WTC11 (cell line): ENCODE measurements around the gene IL4R. TPM values are rescaled to one million over a fixed set of nuclear protein-coding genes. Genes with fewer than 3 reads are reported as not detected.

ENCODE experiments used
- ATAC-seq: fragments of 200-7000 bp; cut with Tn5 transposase; 2 replicates; pipeline ENCODE4 v1.10.0; 2021; ENCODE audit warnings: mild to moderate bottlenecking, moderate library complexity
- CTCF ChIA-PET: fragments of 300-600 bp; sonication (Branson Sonifier 250); formaldehyde crosslinking; loops from one replicate; lab custom pipeline; 2021; ENCODE audit warnings: antibody characterized with exemption; lab: Charles Lee
- POLR2A ChIA-PET: fragments of 350-600 bp; sonication (Branson Sonifier 250); formaldehyde crosslinking; loops from one replicate; lab custom pipeline; 2021; ENCODE audit warnings: antibody characterized with exemption; lab: Charles Lee
- DNase-seq: peaks from one replicate; pipeline ENCODE4 v3.0.0; 2021; ENCODE audit warnings: low spot score
- H3K27ac Mint-ChIP-seq: 2 replicates; pipeline ENCODE4 v1.8.0; 2021; ENCODE audit warnings: mixed read lengths
- H3K27me3 Mint-ChIP-seq: 2 replicates; pipeline ENCODE4 v1.8.0; 2021; ENCODE audit warnings: low read depth, mild to moderate bottlenecking, moderate library complexity, mixed read lengths
- H3K36me3 Mint-ChIP-seq: 2 replicates; pipeline ENCODE4 v1.8.0; 2021; ENCODE audit warnings: mixed read lengths
- H3K4me1 Mint-ChIP-seq: 2 replicates; pipeline ENCODE4 v1.8.0; 2022; ENCODE audit warnings: mixed read lengths
- H3K4me3 Mint-ChIP-seq: 2 replicates; pipeline ENCODE4 v1.8.0; 2021; ENCODE audit warnings: mild to moderate bottlenecking, moderate library complexity, mixed read lengths
- H3K9me3 Mint-ChIP-seq: 2 replicates; pipeline ENCODE4 v1.8.0; 2021; ENCODE audit warnings: mixed read lengths
- ARID4B ChIP-seq: sonication (generic); formaldehyde crosslinking; IDR thresholded peaks from 2 replicates; pipeline ENCODE4 v1.8.0; 2023; ENCODE audit warnings: missing genetic modification reagents, mild to moderate bottlenecking, borderline replicate concordance
- ATF1 ChIP-seq: sonication (generic); formaldehyde crosslinking; IDR thresholded peaks from 2 replicates; pipeline ENCODE4 v1.8.1; 2023; ENCODE audit warnings: mild to moderate bottlenecking, moderate library complexity, missing genetic modification reagents
- ATF2 ChIP-seq: sonication (generic); formaldehyde crosslinking; IDR thresholded peaks from 2 replicates; pipeline ENCODE4 v1.8.1; 2022; ENCODE audit warnings: low read depth, missing genetic modification reagents, borderline replicate concordance
- TCF7 ChIP-seq: sonication (generic); formaldehyde crosslinking; IDR thresholded peaks from 2 replicates; pipeline ENCODE4 v1.8.0; 2022; ENCODE audit warnings: mild to moderate bottlenecking, low read depth, missing genetic modification reagents, moderate library complexity
- ZNF396 ChIP-seq: fragments of 250-450 bp; sonication (Bioruptor Pico); IDR thresholded peaks from 2 replicates; pipeline ENCODE4 v1.8.0; 2021; ENCODE audit warnings: mild to moderate bottlenecking, moderate library complexity, borderline replicate concordance
- ZNF532 ChIP-seq: fragments of 250-450 bp; sonication (Bioruptor Pico); IDR thresholded peaks from 2 replicates; pipeline ENCODE4 v1.9.0; 2021; ENCODE audit warnings: mild to moderate bottlenecking, borderline replicate concordance
- total RNA-seq: library from RNA; stranded (reverse); gene quantifications from 3 replicates; pipeline ENCODE4 v1.2.3, GENCODE V29; 2021
- TF ChIP-seq, protein P1 (sequence below): sonication (generic); formaldehyde crosslinking; IDR thresholded peaks from 2 replicates; pipeline ENCODE4 v1.8.0; 2023; ENCODE audit warnings: missing genetic modification reagents

IL4R gene
- total RNA-seq, 1 experiment from 2014 or later = 28.7 TPM

DNA sequence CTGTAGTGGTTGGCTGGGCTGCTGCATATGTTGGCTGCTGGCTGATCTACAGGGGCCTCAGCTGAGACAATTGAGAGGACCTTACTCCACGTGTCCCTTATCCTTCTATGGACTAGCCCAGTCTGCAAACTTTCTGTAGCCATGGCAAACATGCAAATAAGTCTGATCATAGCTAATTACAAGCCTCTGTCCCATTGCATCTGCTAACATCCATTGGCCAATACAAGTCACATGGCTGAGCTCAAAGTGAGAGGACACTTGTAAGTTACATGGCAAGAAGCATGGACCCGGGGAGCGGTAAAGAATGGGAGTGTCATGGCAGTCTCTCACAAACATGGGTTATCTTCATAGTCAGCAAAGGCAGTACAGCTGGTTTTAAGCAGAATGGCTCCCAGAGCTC, 11.6 kb upstream of the IL4R start:
- CTCF ChIA-PET = interaction anchor here (0.8 kb wide), 1 partner anchor 123 kb away, joined by 4 read pairs; no protein-coding TSS in a partner anchor
- ATAC-seq = no peak

More for the DNA sequence above, 11.6 kb upstream of the IL4R start:
- H3K27me3 Mint-ChIP-seq = no peaks in the 10 kb centered on the region
- H3K4me1 Mint-ChIP-seq = peaks cover 14% of the 10 kb centered on the region
- no peak overlapping the region; the same call in 1 of the 2 replicates for H3K27ac Mint-ChIP-seq
- TF ChIP-seq ARID4B (CRISPR knock-in tag) = no peak
- TF ChIP-seq ATF1 (CRISPR knock-in tag) = no peak
- TF ChIP-seq, protein P1, sequence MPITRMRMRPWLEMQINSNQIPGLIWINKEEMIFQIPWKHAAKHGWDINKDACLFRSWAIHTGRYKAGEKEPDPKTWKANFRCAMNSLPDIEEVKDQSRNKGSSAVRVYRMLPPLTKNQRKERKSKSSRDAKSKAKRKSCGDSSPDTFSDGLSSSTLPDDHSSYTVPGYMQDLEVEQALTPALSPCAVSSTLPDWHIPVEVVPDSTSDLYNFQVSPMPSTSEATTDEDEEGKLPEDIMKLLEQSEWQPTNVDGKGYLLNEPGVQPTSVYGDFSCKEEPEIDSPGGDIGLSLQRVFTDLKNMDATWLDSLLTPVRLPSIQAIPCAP (CRISPR knock-in tag) = no peak
- no peak for TF ChIP-seq TCF7 (CRISPR knock-in tag)
- TF ChIP-seq ZNF532 (CRISPR knock-in tag) = no peak
- no peak for TF ChIP-seq ZNF396
- TF ChIP-seq ATF2 (CRISPR knock-in tag) = no peak
- TF ChIP-seq, all 79 proteins: peak for 0
- Mint-ChIP-seq H3K9me3 (peaks cover 12% of the 10 kb centered on the region), H3K4me3 (no peak overlapping the region), H3K36me3 (peaks cover 9% of the 10 kb centered on the region)
- POLR2A ChIA-PET = no interaction called here
- DNase-seq = no peak
